Progenitor cell of endocrine pancreas (in vitro differentiated cells): ENCODE results near the gene ARHGAP26. TPM values are rescaled to one million over a fixed set of nuclear protein-coding genes. Genes with fewer than 3 reads are reported as not detected.

Experiments
- DNase-seq: peaks from one replicate; pipeline ENCODE4 v3.0.0; 2021; ENCODE audit warnings: low spot score; ENCODE audit not compliant: unreplicated experiment
- H3K27ac Mint-ChIP-seq: 2 replicates; pipeline ENCODE4 v1.8.0; 2021; ENCODE audit warnings: mild to moderate bottlenecking, moderate library complexity, mixed read lengths
- H3K27me3 Mint-ChIP-seq: 2 replicates; pipeline ENCODE4 v1.8.0; 2021; ENCODE audit warnings: mixed read lengths
- H3K36me3 Mint-ChIP-seq: 2 replicates; pipeline ENCODE4 v1.8.0; 2022; ENCODE audit warnings: mixed read lengths; ENCODE audit not compliant: insufficient read depth
- H3K4me1 Mint-ChIP-seq: 2 replicates; pipeline ENCODE4 v1.8.0; 2021; ENCODE audit warnings: low read depth, mixed read lengths
- H3K4me3 Mint-ChIP-seq: 2 replicates; pipeline ENCODE4 v1.8.0; 2021; ENCODE audit warnings: low read depth, mild to moderate bottlenecking, moderate library complexity, mixed read lengths
- H3K9me3 Mint-ChIP-seq: 2 replicates; pipeline ENCODE4 v1.8.0; 2021; ENCODE audit warnings: low read depth, mixed read lengths
- CTCF ChIP-seq: fragments of 200-600 bp; sonication (generic); IDR thresholded peaks from one replicate; pipeline ENCODE4 v1.5.0; 2021; ENCODE audit warnings: antibody characterized with exemption, mild to moderate bottlenecking; ENCODE audit not compliant: unreplicated experiment
- total RNA-seq: library from RNA; stranded (reverse); gene quantifications from 2 replicates; pipeline ENCODE4 v1.2.1, GENCODE V29; 2021

The ARHGAP26 gene
- total RNA-seq, 1 donor from 2014 or later: 21.3 TPM

DNA sequence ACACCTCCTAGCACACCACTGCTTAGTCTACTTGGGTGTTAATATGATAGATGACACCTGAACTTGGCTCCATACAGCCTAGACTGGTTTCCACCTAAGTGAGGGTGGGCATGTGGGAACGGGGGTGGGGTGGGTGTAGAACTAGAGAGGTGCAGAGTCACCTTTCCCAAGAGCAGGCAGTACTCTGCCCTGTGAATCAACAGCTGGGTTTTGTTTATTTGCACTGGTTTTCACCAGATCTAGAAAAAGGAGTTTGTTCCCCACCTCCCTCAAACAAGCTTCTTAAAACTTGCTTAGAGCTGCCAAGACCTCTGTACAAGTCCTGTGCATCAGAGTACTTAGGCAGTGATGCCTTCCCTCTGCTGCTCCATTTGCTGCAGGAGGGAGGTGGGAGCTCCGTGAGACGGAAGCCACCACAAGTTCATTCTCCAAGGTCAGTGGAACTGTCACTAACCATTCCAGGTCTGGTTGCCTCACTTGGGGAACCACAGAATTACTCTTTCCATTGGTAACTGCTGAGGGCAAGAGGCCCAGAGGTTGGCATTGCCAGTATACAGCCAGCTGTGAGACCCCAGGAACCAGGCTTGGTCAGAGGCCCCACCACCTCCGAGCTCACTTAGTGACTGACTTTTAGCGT lies 469.8 kb downstream of the ARHGAP26 start:
- Mint-ChIP-seq H3K36me3 (no peaks in the 10 kb centered on the region), H3K27me3 (peaks cover 18% of the 10 kb centered on the region), H3K9me3 (peaks cover 4% of the 10 kb centered on the region), H3K4me1 (peaks cover 2% of the 10 kb centered on the region), H3K4me3 (no peak overlapping the region), H3K27ac (no peak overlapping the region)
- no peak for DNase-seq
- no peak for TF ChIP-seq CTCF

- Mint-ChIP-seq H3K27ac (no peak overlapping the region), H3K4me1 (peaks cover 2% of the 10 kb centered on the region), H3K27me3 (peaks cover 18% of the 10 kb centered on the region), H3K9me3 (peaks cover 9% of the 10 kb centered on the region), H3K36me3 (no peaks in the 10 kb centered on the region), H3K4me3 (no peak overlapping the region)
- no peak for TF ChIP-seq CTCF
- no peak for DNase-seq
Measured at GRCh38 chr5:143241892-143242291, 471.7 kb downstream of the ARHGAP26 start.

DNA sequence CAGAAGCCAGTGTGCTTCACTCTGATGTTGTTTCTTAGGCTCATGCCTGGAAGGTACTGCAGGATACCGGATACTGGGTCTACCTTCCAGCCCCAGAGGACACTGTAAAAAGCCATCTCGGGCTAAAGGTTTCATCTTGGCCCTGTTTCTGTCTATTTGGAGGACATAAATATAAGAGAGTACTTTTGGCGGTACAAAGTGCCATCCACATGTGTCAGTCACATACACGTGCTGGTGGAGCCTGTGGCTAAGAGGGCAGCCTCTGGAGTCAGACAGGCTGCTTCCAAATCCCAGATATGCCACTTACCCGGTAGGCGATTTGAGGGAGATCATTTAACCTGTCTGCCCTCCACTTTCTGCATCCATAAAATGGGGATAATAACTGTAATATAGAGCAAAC lies 472.9 kb downstream of the ARHGAP26 start:
- no peak for TF ChIP-seq CTCF
- no peaks in the 10 kb centered on the region for H3K36me3 Mint-ChIP-seq
- H3K9me3 Mint-ChIP-seq: peaks cover 9% of the 10 kb centered on the region
- no peak overlapping the region for H3K27ac Mint-ChIP-seq
- H3K27me3 Mint-ChIP-seq: peaks cover 18% of the 10 kb centered on the region
- no peak overlapping the region for H3K4me3 Mint-ChIP-seq
- peaks cover 2% of the 10 kb centered on the region for H3K4me1 Mint-ChIP-seq
- DNase-seq: no peak

- Mint-ChIP-seq H3K9me3 (peaks cover 9% of the 10 kb centered on the region), H3K27ac (no peak overlapping the region), H3K4me3 (no peak overlapping the region), H3K36me3 (no peaks in the 10 kb centered on the region), H3K4me1 (peaks cover 2% of the 10 kb centered on the region), H3K27me3 (peaks cover 15% of the 10 kb centered on the region)
- no peak for DNase-seq
- TF ChIP-seq CTCF: no peak
Measured at GRCh38 chr5:143244000-143244736, 474.0 kb downstream of the ARHGAP26 start.

DNA sequence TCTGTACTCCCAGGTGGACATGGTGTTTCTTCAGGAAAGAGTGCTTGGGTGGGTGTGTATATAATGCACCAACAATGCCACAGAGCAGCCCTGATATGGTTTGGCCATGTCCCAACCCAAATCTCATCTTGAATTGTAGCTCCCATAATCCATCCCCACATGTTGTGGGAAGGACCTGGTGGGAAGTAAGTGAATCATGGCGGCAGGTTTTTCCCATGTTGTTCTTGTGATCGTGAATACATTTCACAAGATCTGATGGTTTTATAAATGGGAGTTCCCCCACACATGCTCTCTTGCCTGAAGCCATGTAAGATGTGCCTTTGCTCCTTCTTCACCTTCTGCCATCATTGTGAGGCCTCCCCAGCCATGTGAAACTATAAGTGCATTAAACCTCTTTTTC lies 474.8 kb downstream of the ARHGAP26 start:
- Mint-ChIP-seq H3K27ac (no peak overlapping the region), H3K4me3 (no peak overlapping the region), H3K36me3 (no peaks in the 10 kb centered on the region), H3K4me1 (peaks cover 1% of the 10 kb centered on the region), H3K9me3 (peaks cover 9% of the 10 kb centered on the region), H3K27me3 (peaks cover 15% of the 10 kb centered on the region)
- TF ChIP-seq CTCF: no peak
- no peak for DNase-seq
